ENCODE results near the gene LRP1B.
"Not testable (repeated sequence)": the region's sequence is repeated elsewhere in the genome, so short reads cannot be mapped to it uniquely, and the experiment has no call there.

LRP1B gene

DNA sequence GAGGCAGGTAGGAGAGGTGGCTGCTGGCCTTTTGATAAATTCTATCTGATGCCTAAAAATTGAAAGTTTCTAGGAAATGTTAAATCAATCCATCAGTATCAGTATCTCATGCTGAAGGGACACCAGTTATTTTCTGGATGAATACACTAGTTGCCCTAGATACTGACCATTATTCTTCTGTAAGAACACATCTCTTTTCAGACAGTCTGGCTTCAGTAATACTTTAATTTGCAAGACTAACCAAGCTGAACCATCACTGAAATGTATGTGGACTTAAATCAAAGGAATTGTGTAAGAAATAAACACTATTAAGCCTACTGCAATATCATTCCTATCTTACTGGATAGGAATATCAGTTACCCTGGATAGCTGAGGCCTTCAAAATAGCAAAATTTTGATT, 1546.3 kb downstream of the LRP1B start:
- no peak for DNase-seq

DNA sequence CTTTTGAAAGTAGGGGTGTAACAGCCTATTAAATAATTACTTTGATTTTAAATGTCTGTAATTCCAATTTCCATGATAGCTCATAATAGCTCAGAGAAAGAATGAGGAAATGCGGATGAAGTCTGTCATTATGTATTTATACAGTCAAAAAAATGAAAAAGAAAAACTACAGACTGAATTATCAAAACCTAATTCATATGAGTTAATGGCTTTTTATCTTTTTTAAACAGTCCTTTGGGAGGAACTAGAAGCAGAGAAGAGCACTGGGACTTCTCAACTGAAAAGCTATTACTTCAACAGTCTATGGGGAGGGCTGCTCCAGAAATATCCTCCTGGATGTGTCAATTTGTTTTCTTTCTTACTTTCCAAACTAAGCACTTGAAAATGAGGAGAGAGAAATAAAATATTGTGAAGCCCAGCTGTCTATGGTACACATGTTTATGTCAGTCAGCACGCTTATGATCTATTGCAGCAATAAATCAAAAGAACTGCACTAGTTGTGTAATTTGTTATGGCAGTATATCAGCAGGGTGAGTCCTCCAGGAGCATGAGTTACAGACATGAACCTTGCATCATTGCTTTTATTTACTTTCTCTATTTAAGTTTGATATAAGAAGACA, 1550.2 kb downstream of the LRP1B start:
- no peak for DNase-seq

GRCh38 chr2:140577453-140577852, 1553.4 kb downstream of the LRP1B start:
- DNase-seq, result no peak

DNA sequence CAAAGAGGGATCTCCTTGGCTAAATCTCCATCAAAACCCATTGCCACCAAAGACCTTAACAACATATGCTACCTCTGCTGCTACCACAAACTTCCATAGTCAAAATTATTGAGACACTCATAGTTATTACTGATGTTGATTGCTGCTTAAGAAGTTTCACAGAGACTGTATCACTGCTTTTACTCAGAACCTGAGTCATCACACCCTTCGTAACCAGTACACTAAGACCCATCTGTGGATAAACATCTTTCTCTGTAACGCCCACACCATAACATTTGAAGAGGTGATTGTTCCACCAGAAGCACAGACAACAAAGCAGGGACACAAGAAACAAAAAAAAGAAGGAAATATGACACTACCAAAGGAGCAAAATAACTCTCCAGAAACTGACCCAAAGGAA, 1563.1 kb downstream of the LRP1B start:
- DNase-seq, result no peak

DNA sequence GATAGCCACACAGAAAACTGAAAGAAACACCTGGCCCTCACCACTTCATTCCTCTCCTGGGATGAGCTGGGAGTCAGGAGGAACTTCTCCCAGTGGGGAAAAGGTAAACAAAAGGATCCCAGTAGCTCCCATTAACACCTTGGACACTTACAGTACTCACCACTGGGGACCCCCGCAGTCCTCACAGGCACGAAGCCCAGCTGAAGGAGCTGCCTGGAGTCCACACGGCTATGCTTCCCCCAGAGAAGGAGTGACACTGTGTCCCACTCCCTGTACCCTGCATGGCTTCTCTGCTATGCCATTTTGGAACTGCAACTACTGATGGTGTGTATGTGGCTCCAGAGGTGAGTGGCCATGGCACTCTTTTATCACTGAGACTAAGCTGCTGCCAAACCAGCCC, 1565.1 kb downstream of the LRP1B start:
- no peak for DNase-seq

DNA sequence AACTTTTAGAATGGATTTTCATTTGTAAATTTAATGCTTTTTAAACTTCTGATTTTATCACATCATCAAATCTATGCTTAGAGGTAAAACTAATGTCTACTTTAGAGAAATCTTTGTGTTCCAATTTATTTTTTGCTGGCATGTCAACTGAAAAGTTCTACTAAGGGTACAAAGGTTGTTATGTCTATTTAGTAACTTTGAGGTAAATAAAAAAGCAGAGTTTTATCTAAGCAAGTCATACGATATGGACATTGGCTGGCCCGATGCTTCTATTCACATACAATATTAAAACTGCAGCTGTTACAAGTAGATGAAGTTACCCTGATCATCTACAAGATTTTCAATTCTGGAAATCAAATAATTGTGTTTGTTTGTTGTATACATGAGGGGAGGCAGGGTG, 1575.1 kb downstream of the LRP1B start:
- no peak for DNase-seq

GRCh38 chr2:140552634-140553033, 1578.2 kb downstream of the LRP1B start:
- no peak for DNase-seq

GRCh38 chr2:140551287-140551686, 1579.5 kb downstream of the LRP1B start:
- DNase-seq, result no peak

DNA sequence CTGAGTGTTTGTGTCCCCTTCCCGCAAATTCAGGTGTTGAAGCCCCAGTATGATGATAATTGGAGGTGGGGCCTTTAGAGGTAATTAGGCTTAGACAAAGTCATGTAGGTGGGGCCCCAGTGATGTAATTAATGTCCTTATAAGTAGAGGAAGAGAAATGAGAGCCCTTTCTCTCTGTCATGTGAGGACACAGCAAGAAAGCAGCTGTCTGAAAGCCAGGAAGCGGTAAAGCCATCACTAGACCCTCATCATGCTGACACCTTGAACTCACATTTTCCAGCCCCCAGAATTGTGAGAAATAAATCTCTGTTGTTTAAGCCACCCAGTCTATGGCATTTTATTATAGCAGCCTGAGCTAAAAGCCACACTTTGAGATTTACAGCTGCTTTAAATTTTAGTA, 1580.0 kb downstream of the LRP1B start:
- DNase-seq, result no peak

DNA sequence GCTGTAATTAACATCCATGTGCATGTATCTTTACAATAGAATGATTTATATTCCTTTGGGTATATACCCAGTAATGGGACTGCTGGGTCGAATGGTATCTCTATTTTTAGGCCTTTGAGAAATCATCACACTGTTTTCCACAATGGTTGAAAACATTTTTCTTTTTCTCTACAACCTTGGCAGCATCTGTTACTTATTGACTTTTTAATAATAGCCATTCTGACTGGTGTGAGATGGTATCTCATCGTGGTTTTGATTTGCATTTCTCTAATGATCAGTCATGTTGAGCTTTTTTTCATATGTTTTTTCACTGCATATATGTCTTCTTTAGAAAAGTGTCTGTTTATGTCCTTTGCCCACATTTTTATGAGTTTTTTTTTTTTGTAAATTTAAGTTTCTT, 1586.0 kb downstream of the LRP1B start:
- not testable (repeated sequence) for DNase-seq

DNA sequence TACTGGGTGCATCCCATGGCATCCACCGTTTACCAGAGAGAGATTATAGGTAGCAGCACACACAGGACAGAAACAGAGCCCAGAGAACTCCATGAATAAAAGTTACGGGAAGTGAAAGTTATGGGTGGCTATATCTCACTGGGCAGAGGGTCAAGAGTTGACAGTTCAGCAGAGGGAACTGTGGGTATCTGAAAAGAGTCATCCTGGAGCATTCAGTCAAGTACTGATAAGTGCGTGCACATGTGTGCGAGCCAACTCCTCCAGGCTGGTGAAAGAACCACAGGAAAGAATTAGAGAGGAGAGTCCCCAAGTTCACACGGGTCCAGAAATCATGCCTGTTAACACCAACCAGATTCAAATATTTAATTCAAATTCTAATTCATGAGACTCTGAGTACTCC, 1588.2 kb downstream of the LRP1B start:
- DNase-seq, result no peak

DNA sequence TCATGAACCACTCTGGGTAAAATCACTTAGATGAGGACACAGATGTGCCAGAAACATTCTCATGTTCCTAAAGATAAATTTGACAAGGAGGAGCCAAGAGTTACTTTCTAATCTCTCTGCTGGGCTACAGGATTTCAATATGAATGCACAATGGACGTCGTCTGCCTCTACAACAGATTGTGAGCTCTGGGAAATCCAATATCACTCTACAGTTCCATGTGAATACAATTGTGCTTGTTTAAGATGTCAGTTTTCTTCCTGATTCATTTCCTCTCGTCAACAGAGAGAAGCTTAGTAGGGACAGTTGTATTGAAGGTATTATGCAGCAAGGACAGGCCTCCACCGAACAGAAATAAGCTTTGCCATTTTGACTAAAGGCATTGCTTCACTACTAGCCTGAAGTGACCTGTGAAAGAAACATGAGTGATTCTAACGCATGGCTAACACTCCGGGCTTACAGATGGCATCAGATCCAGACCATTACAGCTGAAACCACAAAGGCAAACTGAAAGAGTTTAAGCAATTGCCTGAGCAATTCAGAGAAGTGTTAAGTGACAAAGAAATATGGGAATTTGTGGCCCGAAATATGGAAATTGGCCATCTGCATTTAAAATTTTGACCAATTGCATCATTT, 1591.5 kb downstream of the LRP1B start:
- no peak for DNase-seq

- DNase-seq, result no peak
These were observed 1601.1 kb downstream of the LRP1B start for GRCh38 chr2:140529706-140530105.

- no peak for DNase-seq
These were observed 1601.8 kb downstream of the LRP1B start for GRCh38 chr2:140528982-140529381.

GRCh38 chr2:140526575-140526974, 1604.2 kb downstream of the LRP1B start:
- no peak for DNase-seq

DNA sequence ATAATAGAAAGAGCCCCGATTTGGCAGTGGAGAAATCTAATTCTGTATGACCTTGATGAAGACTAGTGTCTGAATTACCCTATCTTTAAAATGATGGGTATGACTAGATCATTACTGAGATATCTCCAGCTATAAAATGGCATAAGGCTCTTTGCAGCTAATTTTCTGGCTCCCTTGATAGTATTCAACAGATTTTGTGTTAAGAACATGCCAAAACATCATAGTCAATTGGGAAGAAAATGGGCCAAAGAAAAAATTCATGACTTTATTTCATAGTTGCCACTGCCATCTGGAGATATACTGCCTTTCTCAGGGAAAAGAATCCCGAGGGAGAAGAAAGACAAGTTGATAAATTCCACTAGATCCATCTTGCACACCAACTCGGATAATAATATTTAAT, 1618.7 kb downstream of the LRP1B start:
- no peak for DNase-seq

- DNase-seq, result no peak
These were observed 1621.1 kb downstream of the LRP1B start for GRCh38 chr2:140509765-140510164.

- DNase-seq, result no peak
These were observed 1622.1 kb downstream of the LRP1B start for GRCh38 chr2:140508756-140509155.

GRCh38 chr2:140506606-140507005, 1624.2 kb downstream of the LRP1B start:
- DNase-seq, result no peak

DNA sequence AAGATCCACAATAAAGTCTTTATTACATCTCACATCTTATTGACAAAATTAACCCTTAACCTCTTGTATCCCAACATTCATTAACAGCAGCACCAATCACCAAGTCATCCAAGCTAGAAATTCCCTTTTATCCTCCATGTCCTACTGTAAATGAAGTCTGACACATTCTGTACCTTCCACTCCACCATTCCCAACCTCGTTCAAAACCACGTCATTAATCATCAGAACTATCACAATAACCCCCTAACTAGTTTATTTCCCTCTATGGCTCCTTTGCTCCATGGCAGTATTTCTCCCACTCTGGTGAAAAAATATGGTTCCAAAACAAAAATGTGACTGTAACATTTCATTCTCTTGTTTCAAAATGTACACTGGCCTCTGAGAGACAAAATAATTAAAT, 1626.2 kb downstream of the LRP1B start:
- no peak for DNase-seq

- no peak for DNase-seq
These were observed 1627.7 kb downstream of the LRP1B start for GRCh38 chr2:140502951-140503630.

DNA sequence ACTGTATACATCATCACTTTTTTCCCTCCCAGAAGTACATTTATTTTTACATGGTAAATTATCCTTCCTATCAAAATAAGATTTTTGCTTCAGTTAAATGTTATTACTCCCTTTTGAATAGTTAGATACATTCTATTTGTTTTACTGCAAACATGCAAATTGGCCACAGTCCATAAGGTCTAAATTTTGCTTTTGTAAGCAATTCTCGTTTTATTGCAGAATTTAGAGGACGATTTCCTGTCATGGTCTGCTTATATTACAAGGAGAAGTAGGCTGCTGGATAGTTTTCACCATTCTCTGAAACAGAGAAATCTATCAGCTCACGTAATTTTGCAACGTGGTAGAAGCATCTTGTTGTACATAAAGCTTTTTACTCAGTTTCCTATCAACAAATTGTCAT, 1632.5 kb downstream of the LRP1B start:
- DNase-seq, result no peak

GRCh38 chr2:140496714-140497113, 1634.1 kb downstream of the LRP1B start:
- no peak for DNase-seq

GRCh38 chr2:140491876-140492275, 1638.9 kb downstream of the LRP1B start:
- no peak for DNase-seq

- DNase-seq, result no peak
These were observed 1641.6 kb downstream of the LRP1B start for GRCh38 chr2:140489193-140489592.
